Adrenal gland (tissue), 5 donors: ENCODE data around the gene FAM20C.

ENCODE experiments used
- POLR2A ChIP-seq, 2 donors: fragments of 450-650 bp; IDR thresholded peaks; one replicate each; pipeline ENCODE4 v1.6.1; 2017; ENCODE audit warnings: antibody characterized with exemption in 2 of 2, mild to moderate bottlenecking in 2 of 2, moderate library complexity in 1 of 2
- TF ChIP-seq, protein P1 (sequence below), 6 experiments: fragments of 450-650 bp in 4 of 6; fragments of 200-600 bp in 2 of 6; sonication (generic) in 1 of 6; IDR thresholded peaks; 1 replicate in 5 of 6; 2 replicates in 1 of 6; pipeline versions ENCODE4 v1.5.1 to v1.8.0; 2016 to 2021; ENCODE audit warnings: antibody characterized with exemption in 6 of 6, mild to moderate bottlenecking in 2 of 6, moderate library complexity in 1 of 6
- donor health status: DM: no; HTN: no; CAD: no.

DNA sequence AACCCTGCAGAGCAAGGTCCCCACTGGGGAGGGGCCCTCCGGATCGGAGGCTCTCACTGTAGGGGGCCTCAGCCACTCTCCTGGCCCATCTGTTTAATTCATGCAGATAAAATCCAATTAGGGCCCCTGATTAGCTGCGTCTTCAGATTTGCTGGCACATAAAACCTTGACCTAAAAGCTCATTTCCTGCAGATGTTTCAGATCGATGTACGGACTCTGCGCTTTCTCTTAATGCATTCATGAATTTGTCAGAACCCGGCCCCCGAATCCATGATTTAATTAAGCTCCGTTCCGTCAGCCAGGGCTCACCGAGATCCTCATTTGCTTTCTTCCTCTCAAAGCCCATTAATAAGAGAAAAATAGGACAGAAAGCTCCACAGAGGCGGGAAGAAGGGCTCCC is 57.6 kb downstream of the FAM20C start:
- TF ChIP-seq, protein P1, sequence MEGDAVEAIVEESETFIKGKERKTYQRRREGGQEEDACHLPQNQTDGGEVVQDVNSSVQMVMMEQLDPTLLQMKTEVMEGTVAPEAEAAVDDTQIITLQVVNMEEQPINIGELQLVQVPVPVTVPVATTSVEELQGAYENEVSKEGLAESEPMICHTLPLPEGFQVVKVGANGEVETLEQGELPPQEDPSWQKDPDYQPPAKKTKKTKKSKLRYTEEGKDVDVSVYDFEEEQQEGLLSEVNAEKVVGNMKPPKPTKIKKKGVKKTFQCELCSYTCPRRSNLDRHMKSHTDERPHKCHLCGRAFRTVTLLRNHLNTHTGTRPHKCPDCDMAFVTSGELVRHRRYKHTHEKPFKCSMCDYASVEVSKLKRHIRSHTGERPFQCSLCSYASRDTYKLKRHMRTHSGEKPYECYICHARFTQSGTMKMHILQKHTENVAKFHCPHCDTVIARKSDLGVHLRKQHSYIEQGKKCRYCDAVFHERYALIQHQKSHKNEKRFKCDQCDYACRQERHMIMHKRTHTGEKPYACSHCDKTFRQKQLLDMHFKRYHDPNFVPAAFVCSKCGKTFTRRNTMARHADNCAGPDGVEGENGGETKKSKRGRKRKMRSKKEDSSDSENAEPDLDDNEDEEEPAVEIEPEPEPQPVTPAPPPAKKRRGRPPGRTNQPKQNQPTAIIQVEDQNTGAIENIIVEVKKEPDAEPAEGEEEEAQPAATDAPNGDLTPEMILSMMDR (IDR thresholded peaks at IDR 0.05), result no peak
- no peak for TF ChIP-seq POLR2A (IDR thresholded peaks at IDR 0.05)
